ENCODE results near the gene KIRREL1.

Gene KIRREL1

DNA sequence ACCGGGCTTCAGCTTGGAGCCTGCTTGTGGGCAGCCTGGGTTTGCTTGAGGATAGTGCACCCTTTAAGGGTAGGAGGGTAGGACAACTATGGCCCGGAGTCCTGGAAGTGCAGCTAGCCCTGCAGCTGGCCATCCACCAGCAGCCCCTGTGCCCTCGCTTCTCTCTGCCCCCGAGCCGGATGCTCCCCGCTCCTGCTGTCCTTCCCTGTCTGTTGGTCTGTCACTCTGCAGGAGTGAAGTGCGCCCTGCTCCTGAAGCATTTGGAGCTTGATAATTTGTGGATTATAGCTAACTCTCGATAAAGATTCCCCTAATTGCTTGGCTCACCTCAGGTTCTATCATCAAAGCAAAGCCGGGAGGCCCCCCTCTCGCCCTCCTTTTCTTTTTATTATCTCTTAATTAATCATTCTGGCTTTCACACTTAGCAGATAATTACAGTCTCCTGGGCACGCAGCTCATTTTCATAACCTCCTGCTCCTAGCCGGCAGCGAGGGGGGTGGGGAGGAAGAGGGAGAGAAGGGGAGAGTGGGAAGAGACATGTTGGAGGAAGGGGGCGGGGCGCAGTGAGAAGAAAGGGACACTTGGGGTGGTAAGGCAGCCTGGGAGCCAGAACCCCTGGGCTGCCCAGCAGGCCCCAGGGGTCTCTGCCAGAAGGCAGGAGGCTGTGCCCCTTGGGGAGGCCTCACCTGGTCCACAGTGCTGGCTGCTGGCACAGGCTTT lies 14.4 kb downstream of the KIRREL1 start:
- no peak for DNase-seq

DNA sequence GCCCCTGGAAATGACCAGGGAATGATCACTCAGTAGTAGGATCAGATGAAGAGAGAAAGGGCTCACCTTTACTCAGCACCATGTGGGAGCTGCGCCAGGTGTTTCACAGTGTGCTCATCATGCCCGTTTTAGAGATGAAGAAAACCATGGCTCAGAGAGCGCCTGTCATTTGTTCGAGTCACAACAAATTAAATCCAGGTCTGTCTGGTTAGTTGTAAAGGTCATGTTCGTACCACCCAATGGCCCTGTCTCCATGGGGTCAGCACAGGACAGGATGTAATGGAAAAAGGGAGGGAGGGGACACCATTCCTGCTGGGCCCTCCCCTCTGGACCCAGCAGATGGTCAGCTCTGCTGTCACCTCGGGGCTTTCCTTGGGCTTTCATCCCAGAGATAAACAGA lies 15.2 kb downstream of the KIRREL1 start:
- DNase-seq = no peak

DNA sequence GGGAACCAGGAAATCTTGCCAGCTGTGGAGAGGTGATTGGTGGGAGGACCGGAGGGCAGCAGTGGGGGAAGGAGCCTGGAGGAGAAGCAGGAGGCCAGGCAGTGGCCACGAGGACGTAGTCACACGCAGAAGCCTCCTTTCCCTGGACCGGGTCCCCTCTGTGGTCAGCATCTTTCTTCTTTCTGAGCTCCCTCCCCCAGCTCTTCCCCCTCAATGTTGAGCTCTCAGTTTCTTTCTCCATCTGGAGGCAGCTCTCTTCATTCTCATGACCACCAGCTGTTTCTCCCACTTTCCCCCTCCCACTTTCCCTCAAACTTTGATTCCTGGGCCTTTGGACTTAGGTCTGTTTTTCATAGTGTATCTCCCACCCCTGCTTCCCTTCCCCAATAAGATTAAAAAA lies 18.3 kb downstream of the KIRREL1 start:
- no peak for DNase-seq

DNA sequence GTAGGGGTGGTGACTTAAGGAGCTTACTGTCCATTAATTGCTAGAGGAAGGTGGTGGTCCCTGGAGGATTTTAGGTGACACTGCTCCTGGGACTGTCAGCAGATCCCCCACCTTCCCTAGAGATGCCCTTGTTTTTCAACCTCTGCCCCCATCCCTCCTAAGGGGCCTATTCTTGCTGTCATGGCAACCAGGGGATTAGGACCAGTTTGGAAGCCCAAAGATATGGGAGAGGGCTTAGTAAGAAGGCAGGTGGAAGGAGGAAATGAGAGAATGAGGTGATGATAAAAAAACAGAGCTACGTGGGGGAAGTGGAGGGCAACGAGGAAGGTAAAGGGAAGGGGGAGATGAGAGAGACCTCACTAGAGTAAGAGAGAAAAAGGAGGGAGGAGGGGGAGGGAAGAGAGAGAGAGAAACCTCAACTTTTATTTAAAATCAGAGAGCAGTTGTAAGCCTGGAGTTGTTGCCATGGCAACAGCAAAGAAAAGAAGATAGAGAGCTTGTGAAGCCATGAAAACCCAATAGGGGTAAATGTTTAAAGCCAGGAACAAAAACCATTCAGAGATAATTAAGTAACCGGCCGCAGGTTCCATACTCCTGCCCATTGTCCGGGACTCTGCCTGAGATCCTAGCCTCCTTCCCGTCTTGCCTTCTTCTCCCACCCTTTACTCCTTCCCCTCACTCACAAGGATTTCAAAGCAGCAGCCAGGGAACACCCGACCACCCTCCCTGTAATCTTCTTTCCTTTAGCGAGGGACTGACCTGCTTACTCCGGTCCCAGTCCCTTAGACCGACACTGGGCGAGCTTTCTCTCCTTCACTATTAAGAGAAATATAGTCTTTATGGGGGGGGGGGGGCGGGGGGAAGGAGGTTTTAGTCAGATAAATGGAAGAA lies 20.6 kb downstream of the KIRREL1 start:
- no peak for DNase-seq

DNA sequence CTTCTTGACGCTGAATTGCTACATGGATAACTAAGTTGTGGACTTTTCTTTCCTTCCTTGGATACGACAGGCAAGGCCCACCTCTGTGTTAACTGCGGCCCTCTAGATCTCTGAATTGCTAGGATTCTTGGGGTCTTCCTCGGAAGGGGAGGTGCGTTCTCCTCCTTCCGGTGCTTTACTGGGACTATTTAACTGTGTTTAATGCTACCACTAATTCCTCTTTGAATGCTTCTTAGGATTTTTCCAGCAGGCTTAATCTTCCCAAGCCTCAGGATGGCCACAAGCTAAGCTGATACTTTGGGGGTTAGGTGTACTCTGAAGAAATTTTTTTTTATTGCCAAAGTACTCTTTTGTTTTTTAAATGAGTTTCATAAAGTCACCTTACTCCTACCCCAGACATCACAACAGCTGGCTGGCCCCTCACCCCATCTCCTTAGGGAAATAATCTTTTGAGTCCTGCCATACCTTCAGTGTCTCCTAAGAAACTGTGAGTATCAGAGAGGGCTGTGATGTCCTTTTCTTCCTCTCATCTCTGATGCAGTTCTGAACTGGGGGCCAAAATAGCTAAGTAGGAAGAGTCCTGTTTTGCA lies 21.4 kb downstream of the KIRREL1 start:
- no peak for DNase-seq

DNA sequence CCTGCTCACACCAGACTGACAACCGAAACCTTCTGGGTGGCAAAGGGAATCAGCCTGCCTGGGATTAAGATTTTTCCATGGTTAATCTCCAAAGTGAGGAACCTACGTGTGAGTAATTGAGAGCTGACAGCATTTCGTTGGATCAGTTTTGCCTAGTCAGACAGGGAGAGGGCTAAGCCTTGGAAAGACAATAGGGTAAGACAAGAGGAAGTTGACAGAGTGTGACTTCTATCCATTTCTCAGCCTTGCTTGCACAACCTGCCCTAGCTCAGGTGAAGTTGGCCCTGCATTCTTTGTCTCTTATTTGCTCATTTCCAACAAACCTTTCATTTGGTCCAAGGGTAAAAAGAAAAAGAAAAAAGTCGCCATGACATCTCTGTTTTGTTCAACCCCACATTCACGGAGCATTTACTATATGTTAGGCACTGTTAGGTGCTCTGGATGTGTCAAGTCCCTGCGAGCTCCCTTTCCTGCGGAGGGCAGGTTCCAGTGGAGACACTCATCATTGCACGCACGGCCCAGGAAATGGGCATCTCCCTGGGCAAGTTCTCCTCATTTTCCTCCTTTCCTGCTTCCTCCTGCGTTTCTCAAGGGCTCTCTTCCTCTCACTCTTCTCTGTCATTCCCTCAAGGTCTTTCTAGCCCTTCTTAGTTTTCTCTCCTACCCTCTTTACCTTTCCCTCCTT lies 23.3 kb downstream of the KIRREL1 start:
- DNase-seq = no peak

DNA sequence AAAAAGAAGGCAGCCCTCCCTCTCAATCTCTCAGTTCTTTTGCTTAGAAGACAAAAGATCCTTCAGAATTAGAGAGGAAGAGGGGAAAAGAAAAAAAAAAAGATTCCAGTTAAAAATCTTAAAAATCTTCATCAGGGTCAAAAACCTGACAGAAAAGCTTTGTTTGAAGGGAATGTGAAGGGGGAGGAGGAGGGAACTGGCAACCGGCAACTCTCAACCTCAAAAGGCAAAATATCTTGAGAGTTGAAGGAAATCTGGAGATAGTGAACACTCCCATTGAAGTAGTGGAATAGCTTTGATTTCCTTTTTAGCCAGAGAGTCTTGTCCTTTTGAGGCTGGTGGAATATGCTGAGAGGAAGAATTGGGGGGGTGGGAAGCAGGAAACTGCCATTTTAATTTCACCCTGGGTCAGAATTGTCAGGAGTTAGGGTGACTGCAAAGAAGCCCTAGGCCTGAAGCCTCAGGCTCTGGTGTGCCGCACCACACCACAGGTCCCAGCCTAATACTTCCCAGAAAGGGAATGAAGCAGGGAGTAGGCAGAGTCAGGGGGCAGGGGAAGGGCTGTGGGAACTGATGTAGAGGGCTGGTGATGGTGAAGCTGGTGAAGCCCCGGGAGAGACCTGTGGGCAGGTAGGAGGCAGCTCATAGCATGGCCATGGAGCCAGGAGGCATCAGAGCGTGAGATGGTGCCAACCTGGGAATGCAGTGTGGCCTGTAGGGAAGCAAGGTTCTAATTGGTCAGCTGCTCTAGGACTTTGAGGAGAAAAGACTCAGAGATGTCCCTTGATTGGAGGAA lies 24.6 kb downstream of the KIRREL1 start:
- DNase-seq = no peak

DNA sequence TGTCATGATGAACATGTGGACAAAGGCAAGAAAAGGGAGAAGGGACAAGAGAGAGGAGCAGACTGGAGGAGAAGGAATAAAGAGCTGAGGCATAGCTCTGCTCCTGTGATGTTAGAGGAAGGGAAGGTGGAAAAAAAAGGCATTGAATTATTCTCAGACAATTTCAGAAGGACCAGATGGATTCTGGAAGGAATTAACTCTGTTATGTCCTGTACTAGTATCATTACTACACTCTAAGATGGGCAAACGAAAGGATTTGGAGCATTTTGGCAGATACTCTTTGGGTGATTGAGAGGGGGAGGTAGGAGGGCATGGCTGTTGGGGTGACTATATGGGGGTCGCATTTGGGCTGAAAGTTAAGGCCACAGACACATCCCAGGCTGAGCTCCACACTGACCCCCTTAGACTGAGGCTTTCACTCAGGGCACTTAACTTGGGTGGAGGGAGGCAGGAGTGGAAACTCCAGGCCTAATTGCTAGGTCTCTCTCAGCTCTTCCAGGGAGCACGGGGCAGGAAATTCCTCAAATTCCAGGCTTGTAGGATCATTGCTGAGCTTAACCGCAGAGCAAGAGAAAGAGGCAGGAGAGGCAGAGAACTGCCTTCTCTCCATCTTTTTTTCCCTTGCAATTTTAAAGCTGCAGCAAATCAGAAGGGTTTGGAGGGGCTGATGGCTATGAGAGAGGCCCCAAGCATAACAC lies 25.9 kb downstream of the KIRREL1 start:
- no peak for DNase-seq

DNA sequence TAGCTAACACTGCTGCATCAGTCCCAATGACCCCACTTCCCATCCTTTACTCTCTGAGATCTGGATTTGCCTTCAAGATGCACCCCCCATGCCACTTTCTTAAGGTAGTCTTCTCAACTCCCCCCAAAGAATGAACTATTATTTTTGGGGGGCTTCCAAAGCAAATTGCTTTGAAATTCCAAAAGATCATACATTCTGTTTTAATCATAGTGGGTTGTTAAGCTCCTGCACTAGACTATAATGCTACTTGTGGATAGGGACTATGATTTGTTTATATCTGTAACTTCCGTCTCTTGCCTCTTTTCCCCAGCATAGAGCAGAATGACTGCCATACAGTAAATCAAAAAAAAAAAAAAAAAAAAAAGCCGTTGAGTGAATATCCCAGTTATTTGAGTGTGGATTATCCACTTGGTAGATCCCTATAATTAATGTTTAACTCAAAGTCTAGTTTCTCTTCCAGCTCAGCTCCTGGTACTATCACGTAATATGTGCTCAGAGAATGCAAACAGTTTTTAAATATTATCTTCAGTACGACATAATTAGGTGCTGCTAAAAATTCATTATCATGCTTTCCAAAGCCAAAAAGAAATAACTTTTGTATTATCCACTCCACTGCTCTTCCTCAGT lies 26.9 kb downstream of the KIRREL1 start:
- no peak for DNase-seq

DNA sequence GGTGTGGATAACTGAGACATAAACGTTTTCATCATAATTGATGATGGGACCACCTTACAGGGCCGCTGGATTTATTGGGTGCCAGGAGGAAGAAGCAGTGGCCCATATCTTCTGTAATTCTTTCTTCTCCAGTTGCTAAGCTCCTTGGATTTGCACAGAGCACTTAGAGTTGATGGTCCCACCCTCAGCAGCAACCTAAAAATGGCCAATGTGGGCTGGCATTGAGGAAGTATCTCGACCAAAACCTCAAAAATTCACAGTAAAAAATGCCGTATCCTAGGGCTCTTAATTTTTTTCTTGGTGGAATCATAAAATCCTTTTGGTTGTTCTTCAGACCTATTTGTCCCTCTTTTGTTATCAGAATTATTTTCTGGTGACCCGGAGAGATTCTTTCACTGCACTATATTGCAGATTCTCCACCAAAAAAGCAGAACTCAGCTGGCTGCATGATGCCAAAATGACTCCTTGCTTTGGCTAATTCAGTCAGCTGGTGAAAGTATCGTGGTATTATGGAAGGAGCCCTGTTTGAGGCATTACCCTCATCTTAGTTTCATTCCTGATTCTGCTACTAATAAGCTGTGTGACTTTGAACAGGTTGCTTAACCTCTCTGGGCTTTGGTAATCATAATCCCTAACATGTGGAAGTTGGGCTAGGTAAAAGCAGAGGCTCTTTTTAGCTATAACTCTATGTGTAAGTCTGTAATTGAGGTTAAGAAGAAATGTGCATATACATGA lies 27.6 kb downstream of the KIRREL1 start:
- no peak for DNase-seq

DNA sequence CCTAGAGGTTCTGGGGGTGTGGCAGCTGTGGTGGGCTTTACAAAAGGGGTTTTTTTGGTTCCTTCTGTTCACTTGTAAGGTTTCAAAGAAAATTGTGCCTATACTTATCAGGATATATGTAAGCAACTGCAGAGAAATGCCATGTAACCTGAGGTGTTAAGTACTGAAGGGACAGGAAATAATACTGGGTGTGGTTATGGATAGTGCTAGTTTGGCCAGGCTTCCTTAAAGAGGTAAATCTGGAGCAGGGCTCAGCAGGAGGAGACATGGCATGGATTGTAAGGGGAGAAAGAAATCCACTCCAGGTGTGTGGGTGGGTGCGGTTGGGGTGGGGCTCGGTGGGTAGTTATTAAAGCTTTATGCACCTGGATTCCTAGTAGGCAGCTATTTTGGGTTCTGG lies 28.3 kb downstream of the KIRREL1 start:
- DNase-seq = no peak

DNA sequence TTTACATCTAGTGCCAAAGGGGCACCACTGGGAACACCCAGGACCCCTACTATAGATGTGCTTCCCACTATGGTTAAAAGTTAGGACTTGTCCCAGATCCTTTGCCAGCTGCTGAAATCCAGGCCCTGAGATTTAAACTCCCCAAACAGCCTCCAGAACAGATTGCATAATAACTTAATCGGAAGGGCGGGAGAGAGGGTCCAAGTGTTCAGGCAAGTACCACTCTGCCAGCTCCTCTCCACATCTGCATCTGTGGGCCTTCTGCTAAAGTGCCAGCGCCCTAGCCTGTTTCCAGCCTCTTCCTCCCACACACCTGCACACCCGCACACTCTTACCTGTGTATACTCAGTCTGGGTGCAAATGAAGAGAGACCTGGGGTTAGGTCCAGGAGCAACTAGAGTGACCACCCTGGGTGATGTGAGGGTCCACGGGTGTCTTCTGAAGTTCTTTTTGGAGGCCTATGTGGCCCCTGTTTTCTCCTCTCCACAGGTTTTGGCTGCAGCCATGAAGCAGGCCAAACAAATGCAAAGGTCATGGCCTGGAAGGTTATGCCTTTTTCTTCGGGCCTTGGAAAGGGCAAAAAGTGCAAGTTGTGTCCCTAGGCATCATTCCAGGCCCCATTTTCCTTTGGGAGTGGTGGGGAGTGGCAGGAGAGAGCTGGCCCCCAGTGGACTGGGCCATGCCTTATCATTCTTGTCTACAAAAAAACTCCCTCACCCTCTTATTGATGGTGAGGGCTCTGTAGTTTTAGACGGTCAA lies 29.3 kb downstream of the KIRREL1 start:
- no peak for DNase-seq

DNA sequence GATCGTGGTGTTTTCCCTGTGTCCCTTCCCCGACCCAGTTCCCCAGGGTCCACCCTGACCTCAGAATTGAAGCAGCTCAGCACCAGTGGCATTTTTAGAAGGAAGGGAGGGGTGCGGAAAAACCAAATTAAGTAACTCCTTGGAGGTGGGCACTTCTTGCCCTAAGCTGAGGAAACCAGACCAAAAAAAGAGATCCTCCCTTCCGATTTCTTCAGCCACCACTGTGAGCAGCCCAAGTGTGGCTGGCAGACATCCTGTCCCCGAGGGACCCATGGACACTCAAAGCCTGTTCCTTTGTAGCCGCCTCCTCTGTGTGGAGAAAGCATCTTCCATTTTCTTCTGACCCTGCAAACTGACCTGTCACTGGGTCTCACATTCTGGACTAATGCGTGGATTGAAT lies 31.3 kb downstream of the KIRREL1 start:
- no peak for DNase-seq

DNA sequence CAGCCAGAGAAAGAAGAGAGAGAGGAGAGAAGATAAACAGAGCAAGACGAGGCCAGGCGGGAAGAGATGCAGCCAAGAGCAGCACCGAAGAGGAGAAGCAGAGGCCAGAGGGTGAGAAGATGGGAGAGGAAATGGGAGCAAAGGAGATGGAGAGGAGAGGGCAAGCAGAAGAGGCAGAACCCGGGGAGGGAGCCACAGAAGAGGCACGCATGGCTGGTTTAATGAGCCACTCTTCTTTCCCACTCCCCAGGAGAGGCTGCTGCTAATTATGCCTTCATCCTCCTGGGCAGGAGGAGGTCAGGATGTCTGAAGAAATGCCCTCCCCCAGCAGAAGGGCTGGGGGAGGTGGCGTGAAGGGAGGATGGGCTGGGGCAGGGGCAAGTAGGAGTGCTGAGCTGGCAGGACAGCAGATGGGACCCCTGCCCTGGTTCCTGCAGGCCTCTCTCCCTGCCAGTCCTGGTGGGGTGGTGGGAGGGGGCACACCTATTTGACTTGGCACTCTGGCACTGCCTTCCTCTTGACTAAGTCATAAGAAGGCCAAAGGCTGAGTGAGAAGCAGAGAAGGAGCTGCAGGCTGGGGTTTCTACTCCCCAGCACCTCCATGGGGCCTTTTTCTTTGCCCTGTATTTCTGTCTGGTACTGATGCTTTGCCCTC lies 32.3 kb downstream of the KIRREL1 start:
- no peak for DNase-seq

DNA sequence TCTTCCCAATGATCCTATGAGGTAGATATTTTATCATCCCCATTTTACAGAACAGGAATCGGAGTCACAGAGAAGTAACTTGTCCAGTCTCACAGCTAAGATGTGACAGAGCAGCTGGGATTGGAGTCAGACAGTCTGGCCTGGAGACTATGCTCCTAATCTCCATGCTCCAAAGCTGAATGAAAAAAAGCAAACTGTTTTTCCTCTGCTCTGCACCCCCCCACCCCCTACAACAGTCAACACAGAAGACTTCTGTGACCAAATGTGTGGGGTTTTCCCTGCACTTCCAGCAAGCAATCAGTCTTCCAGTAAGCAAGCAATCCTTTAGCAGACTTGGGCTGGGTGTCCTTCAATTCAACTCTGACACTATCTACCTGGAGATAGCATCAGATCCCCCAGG lies 33.2 kb downstream of the KIRREL1 start:
- DNase-seq = no peak

DNA sequence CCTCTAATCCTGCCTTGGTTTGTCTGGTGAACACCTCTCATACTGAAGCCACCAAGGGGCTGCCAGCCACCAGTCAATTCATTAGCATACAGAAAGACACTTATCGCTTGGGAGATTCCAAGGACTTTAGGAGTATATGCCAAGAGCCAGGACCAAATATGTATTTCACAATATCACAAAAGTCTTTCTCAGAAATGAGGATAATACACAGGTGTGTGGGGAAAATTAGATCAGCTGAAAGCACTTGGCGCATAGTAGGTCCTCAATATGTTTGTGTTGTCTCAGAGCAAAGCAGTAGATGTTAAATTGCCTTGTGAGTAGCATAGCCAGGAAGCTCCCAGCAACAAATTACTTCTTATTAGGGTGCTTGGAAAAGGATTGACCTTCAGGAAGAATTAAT lies 34.1 kb downstream of the KIRREL1 start:
- DNase-seq = no peak

DNA sequence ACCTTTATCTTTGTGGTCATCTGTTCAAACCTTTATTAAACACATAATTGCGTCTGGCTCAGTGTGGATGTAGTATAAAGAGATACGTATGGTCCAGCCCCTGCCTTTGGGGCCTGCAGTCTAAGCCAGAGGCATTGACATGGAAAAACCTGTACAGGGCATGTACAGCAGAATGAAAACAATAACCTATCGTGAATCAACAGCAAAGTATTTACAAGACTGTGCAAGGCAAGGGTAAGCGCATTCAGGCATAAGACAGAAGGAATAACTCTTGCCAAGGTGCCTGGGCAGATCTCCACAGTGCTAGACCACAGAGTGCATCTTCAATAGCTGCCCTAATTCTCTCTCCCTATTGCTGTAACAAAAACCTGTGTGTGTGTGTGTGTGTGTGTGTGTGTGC lies 35.5 kb downstream of the KIRREL1 start:
- DNase-seq = no peak

DNA sequence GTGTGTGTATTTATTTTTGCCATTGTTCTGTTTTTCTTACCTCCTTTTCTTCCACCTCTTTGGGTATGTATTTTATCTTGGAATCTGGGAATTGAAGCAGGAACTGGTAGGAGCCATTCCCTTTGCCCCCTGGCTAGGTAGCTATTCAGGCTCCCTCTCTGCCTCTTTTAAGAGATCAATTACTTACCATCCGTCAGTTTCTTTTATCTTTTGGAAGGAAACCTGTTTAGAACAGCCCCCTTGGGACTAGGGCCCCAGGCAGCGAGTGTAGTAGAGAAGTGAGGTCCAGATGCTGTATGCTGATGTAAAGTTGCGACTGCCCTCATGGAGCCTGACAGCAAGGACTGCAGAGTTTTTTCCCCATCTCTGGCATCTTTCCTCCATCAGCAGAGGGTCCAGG lies 41.6 kb downstream of the KIRREL1 start:
- no peak for DNase-seq

DNA sequence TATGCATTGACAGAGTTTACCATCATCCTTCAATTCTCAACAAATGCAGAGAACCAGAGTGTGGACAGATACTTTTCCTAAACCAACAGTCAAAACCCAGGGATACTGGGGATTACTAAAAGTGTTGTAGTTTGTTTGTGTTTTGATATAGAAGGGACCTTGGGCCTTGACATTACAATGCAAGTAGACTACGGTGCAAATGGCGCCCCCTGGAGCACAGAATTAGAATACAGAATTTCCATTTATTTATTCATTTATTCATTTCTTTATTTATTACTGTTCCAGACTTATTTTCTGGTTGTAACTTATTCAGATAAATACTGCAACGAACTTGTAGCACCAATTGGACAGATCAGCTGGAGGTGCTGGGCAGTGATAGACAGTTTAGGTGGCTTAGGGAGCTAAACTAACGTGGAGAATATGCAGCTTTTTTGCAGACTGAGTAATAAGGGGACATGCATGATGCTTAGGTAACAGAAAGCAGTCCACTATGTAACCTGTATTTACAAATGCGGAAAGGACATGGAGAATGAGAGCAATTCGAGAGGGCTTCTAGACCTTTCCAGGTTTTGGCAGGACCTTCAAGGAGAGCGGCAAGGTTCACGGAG lies 42.6 kb downstream of the KIRREL1 start:
- no peak for DNase-seq
